GM19463 (cell line): ENCODE data around the gene STMP1.

ENCODE experiments used
- ATAC-seq: cut with Tn5 transposase; IDR thresholded peaks from one replicate; pipeline ENCODE4 v1.9.1; 2021; ENCODE audit warnings: mild to moderate bottlenecking, moderate library complexity; ENCODE audit not compliant: unreplicated experiment

STMP1 gene

GRCh38 chr7:135693558-135693957 lies 31.2 kb downstream of the STMP1 start:
- ATAC-seq: no peak

DNA sequence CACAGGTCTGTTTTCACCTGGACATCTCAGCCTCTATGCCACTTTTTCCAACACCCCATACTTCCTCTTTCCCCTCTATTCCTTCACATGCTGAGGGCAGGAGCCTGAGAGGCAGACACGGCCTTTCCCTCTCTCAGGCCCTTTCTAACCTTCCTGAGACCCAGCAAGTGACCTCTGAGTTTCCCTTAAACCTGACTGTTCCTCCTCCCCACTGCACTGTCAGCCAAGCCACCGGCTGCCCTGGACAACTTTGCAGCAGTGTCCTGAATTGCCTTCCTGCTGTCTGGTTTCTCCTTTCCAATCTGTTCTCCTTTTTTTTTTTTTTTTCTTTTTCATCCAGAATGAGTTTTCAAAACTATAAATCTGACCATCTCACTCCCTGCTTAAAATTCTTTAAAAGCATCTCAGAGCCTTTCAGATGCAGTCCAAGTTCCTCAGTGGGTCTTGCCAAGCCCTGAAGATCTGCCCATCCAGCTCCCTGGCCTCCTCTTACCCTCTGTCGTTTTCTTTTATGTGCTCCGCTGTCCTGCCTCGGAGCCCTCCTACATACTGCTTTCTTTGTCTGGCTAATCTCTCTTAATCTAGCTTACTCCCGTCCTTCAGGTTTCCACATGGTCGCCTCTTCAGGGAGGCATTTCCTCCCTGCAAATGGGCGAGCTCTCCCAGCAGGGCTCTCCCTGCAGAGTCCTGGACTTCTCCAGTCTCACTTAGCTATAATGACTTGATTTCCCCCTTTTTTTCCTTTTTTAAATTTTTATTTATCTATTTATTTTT lies 35.1 kb downstream of the STMP1 start:
- no peak for ATAC-seq

DNA sequence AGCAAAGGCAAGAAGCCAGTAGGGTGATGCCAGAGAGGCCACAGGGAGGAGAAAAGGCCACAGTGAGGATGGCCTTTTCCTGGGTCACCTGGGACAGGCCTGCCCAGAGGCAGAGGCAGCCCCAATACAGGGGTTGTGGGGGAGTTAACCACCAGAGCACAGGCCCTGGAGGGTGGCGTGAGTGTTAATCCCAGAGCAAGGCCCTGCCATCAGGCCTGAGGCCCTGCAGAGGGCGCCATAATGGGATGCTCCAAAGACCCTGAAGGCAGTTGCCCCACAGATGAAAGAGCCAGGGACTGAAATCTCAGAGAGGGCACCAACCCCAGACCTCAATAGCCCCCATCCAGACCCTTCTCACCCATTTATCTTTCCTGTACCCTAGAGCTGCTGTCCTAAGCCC lies 41.8 kb downstream of the STMP1 start:
- no peak for ATAC-seq

GRCh38 chr7:135704698-135705097 lies 42.4 kb downstream of the STMP1 start:
- no peak for ATAC-seq

DNA sequence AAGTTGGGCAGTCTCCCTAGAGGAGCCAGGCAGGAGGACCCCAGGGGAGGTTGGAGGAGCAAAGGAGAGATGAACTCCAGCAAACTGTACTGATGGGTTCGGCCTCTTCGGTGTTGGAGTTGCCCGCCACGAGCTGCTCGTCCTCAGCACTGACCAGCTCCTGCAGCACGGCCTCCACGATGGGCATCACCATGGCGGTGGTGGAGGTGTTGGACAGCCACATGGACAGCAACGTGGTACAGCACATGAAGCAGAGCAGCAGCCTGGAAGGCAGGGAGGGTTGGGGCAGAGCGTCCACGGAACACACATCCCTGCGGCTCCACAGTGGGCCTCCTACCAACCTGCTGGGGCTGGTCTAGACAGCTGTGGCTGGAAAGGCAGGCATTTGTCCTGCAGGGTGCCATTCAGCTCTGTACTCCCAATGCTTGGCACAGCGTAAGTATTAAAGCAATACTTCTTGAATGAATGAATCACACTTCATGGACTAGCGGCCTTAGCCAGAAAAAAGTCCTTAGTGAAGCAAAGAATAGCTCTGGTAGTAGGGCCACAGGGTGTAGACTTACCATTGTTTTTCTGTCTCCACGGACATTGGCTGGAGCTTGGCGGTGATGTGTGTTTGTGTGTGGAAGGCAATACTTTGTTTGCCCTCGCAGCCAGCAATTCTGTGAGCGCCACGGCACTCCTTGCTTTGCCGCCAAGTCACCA lies 43.9 kb downstream of the STMP1 start:
- no peak for ATAC-seq

DNA sequence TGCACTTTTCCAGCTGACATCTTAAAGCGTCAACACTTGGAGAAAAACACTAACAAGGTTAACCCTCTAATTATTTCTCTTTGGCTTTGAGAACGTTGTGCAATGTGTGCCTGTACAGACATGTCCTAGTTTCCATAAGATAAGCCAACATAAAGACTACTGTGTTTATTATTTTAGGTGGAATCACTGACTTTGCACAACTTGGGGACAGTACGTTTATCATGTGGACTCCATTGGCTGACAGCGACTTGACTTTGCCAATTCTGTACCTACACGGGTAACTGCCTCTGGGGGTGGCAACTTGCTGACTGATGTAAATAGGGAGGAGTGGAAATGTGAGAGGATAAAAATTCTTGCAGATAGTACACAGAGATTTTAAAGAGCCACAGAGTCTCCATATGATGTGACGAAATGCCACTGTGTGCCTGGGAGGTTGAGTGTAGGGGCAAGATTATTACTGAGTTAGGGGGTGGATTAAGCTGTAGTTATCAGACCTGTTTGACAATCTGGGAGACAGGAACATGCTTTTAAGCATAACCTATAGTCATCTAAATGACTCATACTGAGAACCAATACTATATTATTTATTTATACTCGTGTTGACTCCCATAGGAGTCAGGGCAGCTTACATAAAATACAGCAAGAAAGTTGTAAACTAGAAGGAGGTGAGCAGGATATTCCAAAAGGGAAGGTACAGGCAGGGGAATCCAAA lies 44.7 kb downstream of the STMP1 start:
- no peak for ATAC-seq

- ATAC-seq: no peak
These were observed 45.3 kb downstream of the STMP1 start for GRCh38 chr7:135707570-135707966.

DNA sequence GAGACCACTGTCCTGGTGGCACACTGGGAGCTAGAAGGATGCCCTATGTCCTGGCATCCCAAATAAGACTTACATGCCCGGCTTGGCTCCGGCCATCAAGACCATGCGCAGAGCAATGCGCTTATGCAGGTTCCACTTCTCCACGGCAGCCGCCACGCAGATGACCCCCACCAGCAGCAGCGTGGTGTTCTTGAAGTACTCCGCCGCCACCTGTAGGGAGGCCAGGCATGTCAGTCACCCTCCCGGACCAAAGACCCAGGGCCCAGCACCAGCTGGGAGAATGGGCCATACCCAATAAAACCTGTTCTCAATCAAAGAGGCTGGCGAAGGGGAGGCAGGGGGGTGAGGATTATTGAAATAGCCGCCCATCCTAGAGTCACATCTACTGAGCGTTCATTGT lies 45.7 kb downstream of the STMP1 start:
- ATAC-seq: no peak

GRCh38 chr7:135709508-135709907 lies 47.2 kb downstream of the STMP1 start:
- ATAC-seq: no peak

DNA sequence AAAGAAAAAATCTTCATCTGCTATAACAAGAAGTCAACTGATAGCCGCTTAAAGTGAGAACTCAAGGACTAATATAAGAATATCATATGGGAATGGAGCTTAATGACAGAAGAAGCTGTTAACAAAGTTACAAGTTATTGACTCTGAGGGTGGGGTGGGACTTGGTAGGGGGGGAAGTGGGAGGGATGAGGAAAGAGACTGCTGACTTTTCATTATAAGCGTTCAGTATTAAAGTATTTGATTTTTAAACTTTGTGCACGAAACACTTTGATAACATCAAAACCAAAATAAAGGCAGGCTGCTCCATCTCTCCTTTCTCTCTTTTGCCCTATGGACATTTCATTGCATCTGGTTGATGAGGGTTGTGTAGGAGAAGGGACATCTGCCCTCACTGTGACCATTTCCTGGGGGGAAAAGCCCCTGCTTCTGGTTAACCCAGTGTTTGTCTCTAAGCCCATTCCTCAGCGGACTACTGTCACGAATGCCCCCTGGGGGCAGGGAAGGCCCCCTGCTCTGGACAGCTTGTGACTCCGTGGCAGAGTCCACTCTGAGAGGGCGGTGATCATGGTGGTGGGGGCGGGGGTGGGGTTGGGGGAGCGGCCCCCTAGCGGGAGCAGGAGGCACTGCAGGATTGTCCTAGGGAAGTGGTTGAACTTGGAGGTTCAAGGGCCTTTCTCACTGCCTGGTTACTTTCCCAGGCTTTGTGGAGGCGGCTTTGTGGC lies 48.3 kb downstream of the STMP1 start:
- ATAC-seq: no peak

DNA sequence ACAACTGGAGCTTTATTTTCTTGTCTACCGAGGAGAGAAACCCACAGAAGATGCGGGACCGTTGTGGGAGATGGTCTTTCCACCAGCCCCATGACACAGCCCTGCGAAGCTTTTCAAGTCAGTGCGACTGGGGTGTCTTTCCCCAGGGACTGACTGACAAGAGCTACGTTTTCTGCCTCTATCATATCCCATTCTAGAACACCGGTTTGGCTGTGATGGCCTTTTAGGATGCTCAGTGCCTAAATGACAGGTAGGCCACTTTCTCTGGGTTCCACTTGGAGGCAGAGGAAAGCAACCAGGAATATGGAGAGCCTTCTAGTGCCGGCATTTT lies 48.8 kb downstream of the STMP1 start:
- ATAC-seq: no peak

DNA sequence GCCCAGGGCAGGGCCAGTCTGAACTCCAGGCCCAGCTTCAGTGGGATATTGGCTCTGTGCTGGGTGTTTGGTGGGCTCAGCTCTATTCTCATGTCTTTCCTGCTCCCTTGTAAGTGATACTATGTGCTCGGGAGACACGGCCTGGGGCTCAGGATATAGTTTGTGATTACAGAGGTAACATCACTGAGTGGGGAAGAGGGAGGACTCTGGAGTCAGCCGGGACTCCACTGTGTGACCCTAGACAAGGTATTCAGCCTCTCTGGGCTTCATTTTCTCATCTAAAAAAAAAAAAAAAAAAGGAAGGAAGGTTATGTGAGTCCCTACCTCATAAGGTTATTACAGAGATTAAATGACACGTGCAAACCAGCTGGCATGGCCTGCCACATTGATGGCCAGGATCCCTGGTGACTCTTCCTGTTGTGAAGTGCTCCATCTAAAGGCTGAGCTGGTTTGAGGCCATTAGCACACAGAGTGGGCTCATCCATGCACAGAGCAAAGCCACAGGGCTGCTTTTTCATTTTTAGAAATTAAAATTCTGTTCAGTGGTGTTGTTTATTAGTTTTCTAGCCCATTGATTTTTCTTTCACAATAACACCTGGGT lies 50.0 kb downstream of the STMP1 start:
- peak; percentile 35 for ATAC-seq

DNA sequence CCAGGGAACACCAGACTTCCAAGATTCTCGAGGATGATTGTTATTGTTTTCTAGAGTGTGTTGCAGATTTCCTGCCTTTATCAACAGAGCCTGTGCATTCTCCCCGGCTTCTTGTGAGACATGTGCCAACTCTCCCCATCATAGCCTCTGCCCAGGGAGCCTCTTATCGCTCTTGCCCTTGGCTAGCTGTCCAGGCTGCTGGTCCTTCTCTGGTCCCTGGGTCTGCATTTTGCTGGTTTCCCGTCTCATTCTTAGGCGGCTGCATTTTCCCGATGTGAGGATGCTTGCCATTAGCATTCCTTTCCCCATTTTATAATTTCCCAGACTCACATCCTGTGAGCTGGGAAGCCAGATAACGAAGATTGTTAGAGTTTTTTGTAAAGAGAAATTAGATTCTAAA lies 50.5 kb downstream of the STMP1 start:
- no peak for ATAC-seq

DNA sequence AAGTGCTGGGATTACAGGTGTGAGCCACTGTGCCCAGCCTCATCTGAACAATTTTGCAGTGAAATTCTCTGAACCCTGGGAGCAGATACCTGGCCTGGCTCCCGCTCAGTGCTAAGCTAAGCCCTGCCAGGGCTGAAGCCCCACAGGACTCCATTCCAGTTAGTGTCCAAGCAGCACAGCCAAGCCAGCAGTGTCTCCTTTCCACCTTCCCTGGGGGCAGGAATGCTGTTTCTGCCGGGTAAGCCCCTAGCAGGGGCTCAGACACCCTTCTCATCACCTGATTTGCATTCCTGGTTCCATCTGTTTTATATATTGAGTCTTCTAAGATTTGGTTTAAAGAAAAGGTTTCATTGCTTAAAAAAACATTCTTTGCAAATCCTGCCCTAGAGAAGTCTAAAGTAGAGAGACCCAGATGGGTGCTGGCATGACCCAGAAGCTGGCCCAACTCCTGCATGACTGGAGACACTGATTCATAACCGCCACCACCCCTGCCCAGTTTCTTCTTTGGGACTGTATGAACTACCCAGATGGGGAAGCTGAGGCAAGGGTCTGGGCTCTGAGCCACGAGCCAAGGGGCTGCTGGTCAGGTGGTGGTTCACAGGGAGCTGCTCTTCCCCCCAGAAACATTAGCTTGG lies 51.6 kb downstream of the STMP1 start:
- ATAC-seq: no peak

DNA sequence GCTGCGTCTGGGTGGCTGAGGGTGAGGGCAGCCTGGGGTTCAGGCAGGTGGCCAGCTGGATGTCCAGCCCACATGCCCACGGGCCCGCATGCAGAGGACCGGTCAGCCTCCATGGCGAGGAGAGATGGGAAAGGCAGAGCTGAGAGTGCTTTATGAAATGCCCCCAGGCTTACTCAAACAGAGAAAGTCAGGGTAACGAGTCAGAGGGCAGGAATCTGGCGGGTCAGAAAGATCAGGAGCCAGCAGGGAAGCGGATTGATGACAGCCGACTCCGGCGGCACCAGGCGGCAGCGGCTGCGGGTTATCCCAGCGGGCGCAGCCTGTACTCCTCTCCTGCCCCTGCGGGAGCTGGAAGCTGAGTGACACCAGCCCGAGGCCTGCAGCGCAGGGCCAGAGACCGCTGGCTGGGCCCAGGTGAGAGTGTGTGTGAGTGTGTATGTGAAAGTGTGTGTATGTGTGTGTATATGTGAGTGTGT lies 52.3 kb downstream of the STMP1 start:
- ATAC-seq: no peak

- ATAC-seq: no peak
These were observed 52.8 kb downstream of the STMP1 start for GRCh38 chr7:135715055-135715522.

DNA sequence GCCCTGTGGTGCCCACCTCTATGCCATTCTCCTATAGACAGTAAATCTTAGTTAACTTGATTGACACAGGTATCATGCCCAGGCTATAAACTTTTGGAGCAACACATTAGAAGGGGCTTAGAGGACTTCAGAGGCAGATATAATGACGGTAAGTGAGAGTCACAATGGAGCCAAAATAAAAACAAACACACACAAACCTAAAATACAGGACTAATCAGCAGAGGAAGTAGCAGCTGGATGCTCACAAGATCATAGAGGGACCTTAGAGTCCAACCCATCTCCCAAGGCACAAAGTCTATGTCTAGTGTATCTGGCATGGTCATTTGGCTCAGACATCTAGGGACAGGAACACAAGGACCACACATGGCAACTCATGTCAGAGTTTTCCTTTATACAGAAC lies 53.4 kb downstream of the STMP1 start:
- no peak for ATAC-seq

GRCh38 chr7:135716677-135717238 lies 54.4 kb downstream of the STMP1 start:
- no peak for ATAC-seq

DNA sequence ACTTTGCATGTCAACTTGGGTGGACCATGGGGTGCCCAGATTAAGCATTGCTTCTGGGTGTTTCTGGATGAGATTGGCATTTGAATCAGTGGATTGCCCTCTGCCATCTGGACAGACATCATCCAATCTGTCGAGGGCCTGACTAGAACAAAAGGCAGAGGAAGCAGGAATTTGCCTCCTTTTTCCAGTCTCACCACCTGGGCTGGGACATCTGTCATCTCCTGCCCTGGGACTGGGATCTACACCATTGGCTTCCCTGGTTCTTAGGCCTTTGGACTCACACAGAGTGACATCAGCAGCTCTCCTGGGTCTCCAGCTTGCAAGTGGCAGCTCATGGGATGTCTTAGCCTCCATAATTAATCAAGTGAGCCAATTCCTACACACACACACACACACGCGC lies 55.4 kb downstream of the STMP1 start:
- ATAC-seq: no peak

- ATAC-seq: no peak
These were observed 55.9 kb downstream of the STMP1 start for GRCh38 chr7:135718219-135718618.
